ENCODE results near the gene PHLDB1.

PHLDB1 gene

GRCh38 chr11:118689852-118690552, 82.6 kb downstream of the PHLDB1 start:
- DNase-seq = peak; percentile 82 to 91

GRCh38 chr11:118690553-118691304, 83.3 kb downstream of the PHLDB1 start:
- no peak for DNase-seq

- no peak for DNase-seq
These were observed 84.8 kb downstream of the PHLDB1 start for GRCh38 chr11:118691926-118692830.

GRCh38 chr11:118694185-118694584, 86.8 kb downstream of the PHLDB1 start:
- DNase-seq = no peak

GRCh38 chr11:118694771-118695170, 87.4 kb downstream of the PHLDB1 start:
- no peak for DNase-seq

- DNase-seq = no peak
These were observed 89.3 kb downstream of the PHLDB1 start for GRCh38 chr11:118696673-118697226.

- no peak for DNase-seq
These were observed 89.9 kb downstream of the PHLDB1 start for GRCh38 chr11:118697346-118697745.

GRCh38 chr11:118699506-118700220, 92.2 kb downstream of the PHLDB1 start:
- no peak for DNase-seq

- DNase-seq = peak; percentile 68 to 77
These were observed 96.2 kb downstream of the PHLDB1 start for GRCh38 chr11:118703563-118704106.

GRCh38 chr11:118705111-118705741, 97.8 kb downstream of the PHLDB1 start:
- DNase-seq = peak; percentile 52 to 64

GRCh38 chr11:118705791-118706545, 98.6 kb downstream of the PHLDB1 start:
- no peak for DNase-seq

- no peak for DNase-seq
These were observed 99.1 kb downstream of the PHLDB1 start for GRCh38 chr11:118706546-118706825.
